Measurements from ENCODE around the gene FAM200A.
A peak's percentile ranks its signal among the peaks of the same experiment; 100 is the strongest.
"Not testable (repeated sequence)": the region's sequence is repeated elsewhere in the genome, so short reads cannot be mapped to it uniquely, and the experiment has no call there.

FAM200A gene

GRCh38 chr7:99551767-99552463, at the start of gene FAM200A:
TSS of gene FAM200A (minus strand) at chr7:99552114. CDS start at chr7:99548407, 3,707 bp downstream.
- peak; percentile 88 for DNase-seq

GRCh38 chr7:99599836-99600235, 47.9 kb upstream of the FAM200A start:
- DNase-seq: no peak

GRCh38 chr7:99597762-99598501, 46.0 kb upstream of the FAM200A start, which contains the start of gene TMEM225B:
TSS of gene TMEM225B (plus strand) at chr7:99598267. CDS start at chr7:99604389, 6,122 bp downstream.
- DNase-seq: no peak

- no peak for DNase-seq
Observed at GRCh38 chr7:99596408-99596955, 44.6 kb upstream of the FAM200A start.

- no peak for DNase-seq
Observed at GRCh38 chr7:99594948-99595745, 43.2 kb upstream of the FAM200A start.

DNA sequence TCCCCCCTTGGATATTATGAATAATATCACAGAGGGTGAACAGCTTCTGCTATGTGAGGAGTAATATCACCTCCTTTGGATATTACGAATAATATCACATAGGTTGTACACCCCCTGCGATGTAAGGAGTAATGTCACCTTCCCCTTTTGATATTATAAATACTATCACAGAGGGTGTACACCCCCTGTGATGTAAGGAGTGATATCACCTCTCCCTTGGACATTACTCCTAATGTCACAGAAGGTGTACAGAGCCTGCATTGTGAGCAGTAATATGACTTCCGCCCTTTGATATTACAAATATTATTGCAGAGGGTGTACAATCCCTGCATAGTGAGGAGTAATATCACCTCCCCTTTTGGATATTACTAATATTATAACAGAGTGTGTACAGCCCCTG, 37.0 kb upstream of the FAM200A start:
- no peak for DNase-seq

DNA sequence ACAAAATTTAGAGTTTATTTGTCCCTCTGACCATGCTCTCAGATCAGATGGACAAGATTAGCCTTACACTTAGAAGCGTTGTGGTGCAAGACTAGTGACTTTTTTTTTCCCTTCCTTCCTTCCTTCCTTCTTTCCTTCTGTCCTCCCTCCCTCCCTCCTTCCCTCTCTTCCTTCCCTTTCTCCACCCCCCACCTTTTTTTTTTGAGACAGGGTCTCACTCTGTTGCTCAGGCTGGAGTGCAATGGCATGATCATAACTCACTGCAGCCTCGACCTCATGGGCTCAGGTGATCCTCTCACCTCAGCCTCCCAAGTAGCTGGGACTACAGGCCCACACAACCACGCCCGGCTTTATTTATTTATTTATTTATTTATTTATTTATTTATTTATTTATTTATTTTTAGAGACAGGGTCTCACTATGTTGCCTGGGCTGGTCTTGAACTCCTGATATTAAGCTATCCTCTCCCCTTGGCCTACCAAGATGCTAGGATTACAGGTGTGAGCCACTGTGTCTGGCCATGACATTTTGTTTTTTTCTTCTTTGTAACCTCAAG, 28.9 kb upstream of the FAM200A start:
- not testable (repeated sequence) for DNase-seq

DNA sequence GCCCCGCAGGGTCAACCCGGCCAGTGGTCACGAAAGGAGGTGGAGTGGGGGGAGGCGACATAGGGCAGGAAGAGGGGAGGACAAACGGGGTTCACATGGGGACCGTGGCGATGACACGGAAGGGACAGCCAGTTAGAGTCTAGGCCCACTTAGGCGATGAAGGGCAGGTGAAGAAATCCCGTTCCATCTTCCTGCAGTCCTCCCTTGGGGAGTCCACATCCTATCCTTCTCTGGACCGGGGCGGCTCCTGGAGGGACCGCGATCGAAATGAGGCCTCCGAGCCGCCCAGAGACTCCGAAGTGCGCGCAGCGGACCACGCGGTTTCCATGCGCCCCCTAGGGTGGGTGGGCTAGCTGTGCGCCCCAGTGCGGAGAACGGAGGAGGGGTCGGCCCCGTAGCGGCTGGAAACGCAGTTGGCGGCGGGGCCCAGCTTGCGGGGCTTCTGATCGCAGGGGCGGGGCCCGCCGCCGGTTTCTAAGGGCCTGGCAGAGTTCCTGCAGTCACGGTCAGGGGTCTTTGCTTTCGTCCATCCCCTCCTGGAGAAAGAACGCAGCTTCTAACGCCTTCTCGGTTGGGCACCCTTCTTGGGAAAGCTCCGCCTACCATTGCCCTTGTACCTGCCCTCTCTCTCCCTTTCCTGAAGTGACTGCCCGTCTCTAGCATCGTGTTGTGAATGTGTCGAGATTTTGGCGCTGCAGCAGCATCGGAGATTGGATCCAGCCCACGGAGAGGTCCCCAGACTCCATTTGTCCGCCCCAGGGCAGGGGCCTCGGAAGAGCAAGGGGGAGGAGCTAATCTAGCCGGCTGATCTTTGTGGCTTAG, 28.3 kb upstream of the FAM200A start:
- DNase-seq: peak; percentile 52

- DNase-seq: no peak
Observed at GRCh38 chr7:99579281-99579955, 27.5 kb upstream of the FAM200A start.

DNA sequence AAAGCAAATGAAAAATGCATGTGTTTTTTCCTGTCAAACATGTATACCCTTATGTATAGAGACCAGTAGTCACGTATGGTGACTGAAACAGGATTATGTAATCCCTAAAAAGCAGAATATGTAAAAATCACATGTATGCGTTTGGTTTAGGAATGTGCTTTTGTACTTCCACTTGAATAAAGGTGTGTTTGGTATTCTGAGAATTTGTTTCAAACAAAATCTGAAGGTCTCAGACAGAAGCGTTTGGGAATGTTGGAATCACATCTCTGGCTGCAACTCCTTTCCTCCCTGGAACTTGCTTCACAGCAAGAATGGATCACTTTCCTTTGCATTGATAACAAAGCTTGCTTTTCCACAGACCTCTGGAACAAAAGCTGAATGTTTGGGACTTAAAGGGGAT, 24.3 kb upstream of the FAM200A start:
- DNase-seq: no peak

DNA sequence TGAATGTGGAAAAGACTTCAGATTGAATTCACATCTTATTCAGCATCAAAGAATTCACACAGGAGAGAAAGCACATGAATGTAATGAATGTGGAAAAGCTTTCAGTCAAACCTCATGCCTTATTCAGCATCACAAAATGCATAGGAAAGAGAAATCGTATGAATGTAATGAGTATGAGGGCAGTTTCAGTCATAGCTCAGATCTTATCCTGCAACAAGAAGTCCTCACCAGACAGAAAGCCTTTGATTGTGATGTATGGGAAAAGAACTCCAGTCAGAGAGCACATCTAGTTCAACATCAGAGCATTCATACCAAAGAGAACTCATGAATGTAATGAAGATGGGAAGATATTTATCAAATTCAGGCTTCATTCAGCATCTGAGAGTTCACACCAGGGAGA, 21.3 kb upstream of the FAM200A start:
- no peak for DNase-seq

GRCh38 chr7:99571768-99572167, 19.9 kb upstream of the FAM200A start:
- no peak for DNase-seq

GRCh38 chr7:99568770-99569169, 16.9 kb upstream of the FAM200A start:
- not testable (repeated sequence) for DNase-seq

DNA sequence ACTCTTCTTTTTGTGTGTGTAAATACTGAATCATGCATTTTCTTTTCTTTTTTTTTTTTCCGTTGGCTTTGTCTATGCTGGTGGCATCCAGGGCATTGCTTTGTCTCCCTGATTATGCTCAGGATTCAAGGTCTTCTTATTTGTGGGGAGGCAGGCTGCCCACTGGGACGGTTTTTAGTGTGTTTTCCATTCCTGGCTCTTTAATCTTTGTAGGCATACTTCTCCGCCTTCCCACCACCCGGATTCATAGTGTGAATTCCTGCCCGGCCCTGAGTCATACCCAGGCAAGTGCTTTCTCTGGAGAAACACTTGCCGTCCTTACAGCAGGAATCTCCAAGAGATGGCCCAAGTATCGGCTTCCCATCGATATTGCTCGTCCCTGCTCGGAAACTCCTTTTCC, 11.7 kb upstream of the FAM200A start:
- DNase-seq: no peak

- no peak for DNase-seq
Observed at GRCh38 chr7:99562832-99563231, 10.9 kb upstream of the FAM200A start.

DNA sequence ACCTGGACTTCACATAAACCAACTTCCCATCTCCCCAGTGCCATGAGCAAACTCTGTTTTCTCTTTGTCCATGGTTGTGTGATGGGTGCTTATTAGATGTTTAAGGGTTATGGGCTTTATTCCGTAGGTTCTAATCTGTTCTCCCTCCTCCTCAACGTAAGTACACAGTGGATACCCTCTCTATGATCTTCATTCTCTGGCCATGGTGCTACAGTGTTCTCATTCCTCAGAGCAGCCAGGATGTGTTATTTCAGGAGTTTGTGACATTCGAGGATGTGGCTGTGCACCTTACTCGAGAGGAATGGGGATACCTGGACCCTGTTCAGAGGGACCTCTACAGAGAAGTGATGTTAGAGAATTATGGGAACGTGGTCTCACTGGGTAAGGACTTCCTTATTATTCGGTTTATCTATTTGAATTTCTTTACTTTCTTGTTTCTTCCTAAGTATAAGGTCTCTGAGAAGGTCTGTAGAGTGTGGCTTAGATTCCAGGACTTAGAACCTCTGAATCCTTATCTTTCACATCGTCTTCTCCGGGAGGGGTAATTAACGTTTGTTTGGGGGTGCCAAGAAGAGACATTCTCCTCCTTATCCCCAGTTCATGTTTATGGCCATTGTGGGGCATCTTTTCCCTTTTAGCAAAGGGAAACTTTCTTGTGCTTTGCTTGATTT, 10.3 kb upstream of the FAM200A start:
- no peak for DNase-seq

- no peak for DNase-seq
Observed at GRCh38 chr7:99561737-99562051, 9.8 kb upstream of the FAM200A start.

DNA sequence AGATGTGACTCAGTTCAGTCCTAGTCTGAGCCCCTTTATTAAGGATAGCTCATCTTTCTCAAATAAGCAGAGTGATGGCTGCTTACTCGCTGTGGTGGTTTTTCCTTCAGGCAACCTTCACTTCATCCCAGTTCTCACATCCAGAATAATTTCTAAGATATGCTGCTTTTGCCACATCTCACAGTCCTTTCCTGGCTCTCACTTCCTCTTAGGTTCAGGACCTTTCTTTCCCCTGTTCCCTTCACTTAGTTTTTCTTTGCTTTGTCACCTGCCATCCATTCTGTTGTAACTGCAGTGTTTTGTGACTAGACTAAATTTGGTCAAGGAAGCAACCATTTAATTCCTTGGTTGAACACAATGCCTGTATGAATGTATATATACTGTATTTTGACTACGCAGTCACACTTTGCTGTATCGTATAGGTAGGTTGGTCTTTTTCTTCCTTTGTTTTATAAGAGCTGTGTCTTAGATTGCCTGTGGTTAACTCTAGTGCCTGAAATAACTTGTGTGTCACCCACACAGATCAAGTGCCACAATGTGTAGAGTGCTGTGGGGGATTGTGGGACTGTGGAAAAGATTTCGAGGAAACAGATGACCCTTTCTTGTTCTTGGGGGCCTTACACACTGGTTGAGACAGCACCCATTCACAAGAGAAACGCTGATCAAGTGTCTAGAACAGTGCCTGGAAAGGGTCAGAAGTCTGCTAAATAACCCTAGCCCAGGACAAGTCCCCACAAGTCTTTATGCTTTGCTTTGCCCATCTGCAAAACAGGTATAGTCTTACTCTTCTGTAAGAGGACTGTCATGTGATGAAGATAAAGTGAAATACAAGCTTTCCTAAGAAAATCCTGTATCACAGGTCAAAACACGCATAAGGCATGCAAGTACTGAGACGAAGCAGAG, 9.2 kb upstream of the FAM200A start:
- DNase-seq: no peak

- DNase-seq: no peak
Observed at GRCh38 chr7:99559175-99559915, 7.4 kb upstream of the FAM200A start.

Measured in CD4-positive, alpha-beta T cell treated with Interleukin-17A for 1 hour (primary cell).